Measurements from ENCODE around the gene LAMA3. TPM values are rescaled to one million over a fixed set of nuclear protein-coding genes. Genes with fewer than 3 reads are reported as not detected.

The LAMA3 gene
- total RNA-seq, 1 donor from 2014 or later: 8.4 TPM

GRCh38 chr18:23852236-23853045 is 163.2 kb downstream of the LAMA3 start:
- peaks cover 0 to 5% (median 0%) of the 10 kb centered on the region in 3 donors for H3K36me3 ChIP-seq (ENCODE audit: control insufficient read depth in 3 of 3, insufficient read depth in 3 of 3, low read length in 3 of 3)
- H3K9me3 ChIP-seq (ENCODE audit: control insufficient read depth in 3 of 3, low read length in 3 of 3): no peaks in the 10 kb centered on the region
- no peaks in the 10 kb centered on the region for H3K4me1 ChIP-seq (ENCODE audit: control insufficient read depth in 3 of 3, insufficient read depth in 3 of 3, low read length in 3 of 3)
- H3K27ac ChIP-seq (ENCODE audit: low read depth, low read length): no peak overlapping the region
- no peak overlapping the region for H3K9ac ChIP-seq (ENCODE audit: low read depth in 1 of 3, low read length in 3 of 3)
- no peak overlapping the region for H3K4me3 ChIP-seq (ENCODE audit: low read length in 3 of 3)
- H3K27me3 ChIP-seq (ENCODE audit: control insufficient read depth in 3 of 3, insufficient read depth in 3 of 3, low read length in 3 of 3): no peaks in the 10 kb centered on the region

- Histone ChIP-seq H3K27me3 (ENCODE audit: control insufficient read depth in 3 of 3, insufficient read depth in 3 of 3, low read length in 3 of 3) (no peaks in the 10 kb centered on the region), H3K4me1 (ENCODE audit: control insufficient read depth in 3 of 3, insufficient read depth in 3 of 3, low read length in 3 of 3) (no peaks in the 10 kb centered on the region), H3K36me3 (ENCODE audit: control insufficient read depth in 3 of 3, insufficient read depth in 3 of 3, low read length in 3 of 3) (peaks cover 0 to under 1% (median 0%) of the 10 kb centered on the region in 3 donors), H3K9ac (ENCODE audit: low read depth in 1 of 3, low read length in 3 of 3) (no peak overlapping the region), H3K9me3 (ENCODE audit: control insufficient read depth in 3 of 3, low read length in 3 of 3) (no peaks in the 10 kb centered on the region), H3K27ac (ENCODE audit: low read depth, low read length) (no peak overlapping the region), H3K4me3 (ENCODE audit: low read length in 3 of 3) (no peak overlapping the region)
These were observed 164.4 kb downstream of the LAMA3 start for GRCh38 chr18:23853448-23854195.

- Histone ChIP-seq H3K27ac (ENCODE audit: low read depth, low read length) (no peak overlapping the region), H3K27me3 (ENCODE audit: control insufficient read depth in 3 of 3, insufficient read depth in 3 of 3, low read length in 3 of 3) (no peaks in the 10 kb centered on the region), H3K9ac (ENCODE audit: low read depth in 1 of 3, low read length in 3 of 3) (no peak overlapping the region), H3K4me1 (ENCODE audit: control insufficient read depth in 3 of 3, insufficient read depth in 3 of 3, low read length in 3 of 3) (no peaks in the 10 kb centered on the region), H3K9me3 (ENCODE audit: control insufficient read depth in 3 of 3, low read length in 3 of 3) (no peaks in the 10 kb centered on the region), H3K4me3 (ENCODE audit: low read length in 3 of 3) (no peak overlapping the region), H3K36me3 (ENCODE audit: control insufficient read depth in 3 of 3, insufficient read depth in 3 of 3, low read length in 3 of 3) (no peaks in the 10 kb centered on the region)
These were observed 166.5 kb downstream of the LAMA3 start for GRCh38 chr18:23855721-23856120.

GRCh38 chr18:23856466-23857163 is 167.4 kb downstream of the LAMA3 start:
- Histone ChIP-seq H3K4me3 (ENCODE audit: low read length in 3 of 3) (no peak overlapping the region), H3K36me3 (ENCODE audit: control insufficient read depth in 3 of 3, insufficient read depth in 3 of 3, low read length in 3 of 3) (no peaks in the 10 kb centered on the region), H3K4me1 (ENCODE audit: control insufficient read depth in 3 of 3, insufficient read depth in 3 of 3, low read length in 3 of 3) (no peaks in the 10 kb centered on the region), H3K9me3 (ENCODE audit: control insufficient read depth in 3 of 3, low read length in 3 of 3) (no peaks in the 10 kb centered on the region), H3K27me3 (ENCODE audit: control insufficient read depth in 3 of 3, insufficient read depth in 3 of 3, low read length in 3 of 3) (no peaks in the 10 kb centered on the region), H3K9ac (ENCODE audit: low read depth in 1 of 3, low read length in 3 of 3) (no peak overlapping the region), H3K27ac (ENCODE audit: low read depth, low read length) (no peak overlapping the region)

- H3K27ac ChIP-seq (ENCODE audit: low read depth, low read length): no peak overlapping the region
- no peak overlapping the region for H3K9ac ChIP-seq (ENCODE audit: low read depth in 1 of 3, low read length in 3 of 3)
- H3K9me3 ChIP-seq (ENCODE audit: control insufficient read depth in 3 of 3, low read length in 3 of 3): no peaks in the 10 kb centered on the region
- no peaks in the 10 kb centered on the region for H3K4me1 ChIP-seq (ENCODE audit: control insufficient read depth in 3 of 3, insufficient read depth in 3 of 3, low read length in 3 of 3)
- no peaks in the 10 kb centered on the region for H3K27me3 ChIP-seq (ENCODE audit: control insufficient read depth in 3 of 3, insufficient read depth in 3 of 3, low read length in 3 of 3)
- H3K4me3 ChIP-seq (ENCODE audit: low read length in 3 of 3): no peak overlapping the region
- H3K36me3 ChIP-seq (ENCODE audit: control insufficient read depth in 3 of 3, insufficient read depth in 3 of 3, low read length in 3 of 3): peaks cover 0 to 2% (median 0%) of the 10 kb centered on the region in 3 donors
These were observed 167.9 kb downstream of the LAMA3 start for GRCh38 chr18:23857164-23857552.

GRCh38 chr18:23857756-23858155 is 168.5 kb downstream of the LAMA3 start:
- Histone ChIP-seq H3K4me3 (ENCODE audit: low read length in 3 of 3) (no peak overlapping the region), H3K9me3 (ENCODE audit: control insufficient read depth in 3 of 3, low read length in 3 of 3) (no peaks in the 10 kb centered on the region), H3K9ac (ENCODE audit: low read depth in 1 of 3, low read length in 3 of 3) (no peak overlapping the region), H3K36me3 (ENCODE audit: control insufficient read depth in 3 of 3, insufficient read depth in 3 of 3, low read length in 3 of 3) (peaks cover 0 to 2% (median 0%) of the 10 kb centered on the region in 3 donors), H3K27ac (ENCODE audit: low read depth, low read length) (no peak overlapping the region), H3K4me1 (ENCODE audit: control insufficient read depth in 3 of 3, insufficient read depth in 3 of 3, low read length in 3 of 3) (no peaks in the 10 kb centered on the region), H3K27me3 (ENCODE audit: control insufficient read depth in 3 of 3, insufficient read depth in 3 of 3, low read length in 3 of 3) (no peaks in the 10 kb centered on the region)

- Histone ChIP-seq H3K4me1 (ENCODE audit: control insufficient read depth in 3 of 3, insufficient read depth in 3 of 3, low read length in 3 of 3) (no peaks in the 10 kb centered on the region), H3K9ac (ENCODE audit: low read depth in 1 of 3, low read length in 3 of 3) (no peak overlapping the region), H3K9me3 (ENCODE audit: control insufficient read depth in 3 of 3, low read length in 3 of 3) (no peaks in the 10 kb centered on the region), H3K36me3 (ENCODE audit: control insufficient read depth in 3 of 3, insufficient read depth in 3 of 3, low read length in 3 of 3) (peaks cover 0 to 2% (median 0%) of the 10 kb centered on the region in 3 donors), H3K27me3 (ENCODE audit: control insufficient read depth in 3 of 3, insufficient read depth in 3 of 3, low read length in 3 of 3) (no peaks in the 10 kb centered on the region), H3K4me3 (ENCODE audit: low read length in 3 of 3) (no peak overlapping the region), H3K27ac (ENCODE audit: low read depth, low read length) (no peak overlapping the region)
These were observed 170.4 kb downstream of the LAMA3 start for GRCh38 chr18:23859466-23860336.

- H3K9ac ChIP-seq (ENCODE audit: low read depth in 1 of 3, low read length in 3 of 3): no peak overlapping the region
- no peak overlapping the region for H3K27ac ChIP-seq (ENCODE audit: low read depth, low read length)
These were observed 172.1 kb downstream of the LAMA3 start for GRCh38 chr18:23861326-23861725.

GRCh38 chr18:23861805-23862470 is 172.7 kb downstream of the LAMA3 start:
- Histone ChIP-seq H3K27me3 (ENCODE audit: control insufficient read depth in 3 of 3, insufficient read depth in 3 of 3, low read length in 3 of 3) (no peaks in the 10 kb centered on the region), H3K4me3 (ENCODE audit: low read length in 3 of 3) (no peak overlapping the region), H3K27ac (ENCODE audit: low read depth, low read length) (no peak overlapping the region), H3K9me3 (ENCODE audit: control insufficient read depth in 3 of 3, low read length in 3 of 3) (no peaks in the 10 kb centered on the region), H3K9ac (ENCODE audit: low read depth in 1 of 3, low read length in 3 of 3) (no peak overlapping the region), H3K36me3 (ENCODE audit: control insufficient read depth in 3 of 3, insufficient read depth in 3 of 3, low read length in 3 of 3) (peaks cover 0 to 2% (median 0%) of the 10 kb centered on the region in 3 donors), H3K4me1 (ENCODE audit: control insufficient read depth in 3 of 3, insufficient read depth in 3 of 3, low read length in 3 of 3) (no peaks in the 10 kb centered on the region)

More at GRCh38 chr18:23861326-23861725, 172.1 kb downstream of the LAMA3 start:
- H3K36me3 ChIP-seq (ENCODE audit: control insufficient read depth in 3 of 3, insufficient read depth in 3 of 3, low read length in 3 of 3): peaks cover 0 to 2% (median 0%) of the 10 kb centered on the region in 3 donors
- no peaks in the 10 kb centered on the region for H3K27me3 ChIP-seq (ENCODE audit: control insufficient read depth in 3 of 3, insufficient read depth in 3 of 3, low read length in 3 of 3)
- H3K4me3 ChIP-seq (ENCODE audit: low read length in 3 of 3): no peak overlapping the region
- H3K9me3 ChIP-seq (ENCODE audit: control insufficient read depth in 3 of 3, low read length in 3 of 3): no peaks in the 10 kb centered on the region
- no peaks in the 10 kb centered on the region for H3K4me1 ChIP-seq (ENCODE audit: control insufficient read depth in 3 of 3, insufficient read depth in 3 of 3, low read length in 3 of 3)

Measured in skeletal muscle tissue (tissue), 4 donors.